ENCODE results near the gene HS6ST1.
"Not testable (repeated sequence)": the region's sequence is repeated elsewhere in the genome, so short reads cannot be mapped to it uniquely, and the experiment has no call there.

The HS6ST1 gene

DNA sequence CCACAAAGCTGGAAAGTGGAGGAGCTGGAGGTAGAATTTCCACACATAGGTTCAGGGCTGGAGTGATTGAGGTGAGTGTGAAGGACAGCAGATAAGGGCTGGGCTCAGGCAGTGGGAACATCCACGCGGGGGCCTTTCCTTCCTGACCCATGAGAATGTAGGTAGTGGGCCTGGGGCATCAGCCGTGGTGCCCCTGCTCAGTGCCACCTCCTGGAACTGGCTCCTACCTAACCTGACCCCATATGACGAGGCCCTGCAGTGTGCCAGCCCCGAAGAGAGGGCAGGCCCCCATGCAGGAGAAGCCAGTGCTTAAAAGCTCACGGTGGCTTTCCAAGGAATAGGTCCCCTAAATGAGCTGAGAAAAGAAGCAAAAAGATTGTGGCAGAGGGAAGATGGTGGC is 66.2 kb downstream of the HS6ST1 start:
- H3K9me3 ChIP-seq, result no peaks in the 10 kb centered on the region
- in situ Hi-C loops (cut with MboI; ENCODE audit: low sequenced_read_pairs), result no loop called here
- H3K4me1 ChIP-seq, result no peaks in the 10 kb centered on the region
- H3K36me3 ChIP-seq (replicated peaks), result no peaks in the 10 kb centered on the region
- H3K4me3 ChIP-seq, result no peak overlapping the region
- 0 out of 2 replicates have a peak, but pooled peaks cover 2% of the 10 kb centered on the region for H3K27me3 ChIP-seq (ENCODE audit: low read depth)
- DNase-seq (ENCODE audit: low spot score in 2 of 2), result no peak

DNA sequence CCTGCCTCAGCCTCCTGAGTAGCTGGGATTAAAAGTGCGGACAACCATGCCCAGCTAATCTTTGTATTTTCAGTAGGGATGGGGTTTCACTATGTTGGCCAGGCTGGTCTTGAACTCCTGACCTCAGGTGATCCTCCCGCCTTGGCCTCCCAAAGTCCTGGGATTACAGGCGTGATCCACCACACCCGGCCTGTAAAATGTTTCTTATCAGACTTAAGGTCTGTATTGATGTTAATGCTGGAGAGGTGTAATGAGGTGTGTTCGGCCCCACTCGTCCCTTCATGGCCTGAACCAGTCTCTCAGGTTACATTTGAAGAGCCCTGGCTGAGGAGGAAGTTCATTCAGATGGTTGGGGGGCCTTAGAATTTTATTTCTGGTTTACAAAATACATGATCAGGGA is 66.6 kb downstream of the HS6ST1 start:
- H3K27me3 ChIP-seq (ENCODE audit: low read depth); H3K9me3 ChIP-seq; DNase-seq (ENCODE audit: low spot score in 2 of 2); in situ Hi-C loops (cut with MboI; ENCODE audit: low sequenced_read_pairs); H3K36me3 ChIP-seq (replicated peaks); H3K4me1 ChIP-seq; H3K4me3 ChIP-seq: not testable (repeated sequence)

DNA sequence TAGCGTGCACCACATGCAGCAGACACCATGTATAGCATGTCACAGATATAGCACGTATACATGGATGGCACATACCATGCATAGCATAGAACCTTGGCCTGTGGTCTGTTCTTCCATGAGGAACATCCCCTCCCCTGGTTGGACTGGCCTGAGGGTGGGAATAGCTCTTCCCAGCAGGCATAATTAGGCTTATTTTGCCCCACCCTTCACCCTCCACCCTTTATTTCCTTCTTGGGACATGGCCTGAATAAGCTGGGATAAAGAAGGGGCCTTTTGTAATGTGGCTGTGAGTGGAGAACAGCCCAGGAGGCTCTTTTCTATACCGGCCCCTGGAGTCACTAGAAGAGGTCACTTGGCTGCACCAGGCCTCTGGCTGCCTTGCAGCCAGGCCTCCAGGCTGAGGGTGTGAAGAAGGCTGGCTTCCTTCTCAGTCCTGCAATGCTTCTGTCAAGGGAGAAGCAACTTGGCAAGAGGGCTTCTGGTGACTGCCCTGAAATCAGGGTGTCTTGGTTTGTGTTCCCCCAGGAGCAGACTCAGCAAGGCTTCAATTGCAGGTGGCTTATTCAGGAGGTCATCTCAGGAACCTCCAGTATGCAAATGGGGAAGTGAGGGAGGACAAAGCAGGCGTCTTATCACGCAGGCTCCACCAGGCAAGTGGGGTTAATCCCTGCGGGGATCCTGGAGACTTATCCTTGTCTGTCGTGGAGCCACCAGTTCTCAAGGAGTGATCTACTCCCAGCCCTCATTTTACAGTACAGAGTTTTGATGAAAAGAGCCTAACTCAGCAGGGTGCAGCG is 68.2 kb downstream of the HS6ST1 start:
- DNase-seq (ENCODE audit: low spot score in 2 of 2), result no peak
- no peaks in the 10 kb centered on the region for H3K27me3 ChIP-seq (ENCODE audit: low read depth)
- no peaks in the 10 kb centered on the region for H3K9me3 ChIP-seq
- no peaks in the 10 kb centered on the region for H3K4me1 ChIP-seq
- H3K4me3 ChIP-seq, result no peak overlapping the region
- in situ Hi-C loops (cut with MboI; ENCODE audit: low sequenced_read_pairs), result no loop called here
- H3K36me3 ChIP-seq (replicated peaks), result no peaks in the 10 kb centered on the region

DNA sequence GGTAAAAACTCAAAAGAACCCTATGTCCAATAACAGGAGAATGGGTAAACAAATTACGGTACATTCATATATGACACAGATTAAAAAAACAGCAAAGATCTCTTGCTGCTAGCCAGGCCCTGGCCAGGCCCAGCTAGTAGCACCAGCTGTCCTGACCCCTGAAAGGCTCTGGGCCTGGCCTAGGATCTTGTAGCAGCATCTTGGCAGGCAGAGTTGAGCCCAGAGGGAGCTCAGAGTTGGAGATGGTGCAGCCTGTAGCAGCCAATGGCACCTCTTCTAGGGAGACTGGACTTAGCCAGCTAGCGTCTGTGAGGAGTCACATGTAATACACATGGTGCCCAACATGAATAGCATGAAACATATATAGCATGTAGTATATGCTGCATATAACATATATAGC is 69.1 kb downstream of the HS6ST1 start:
- Histone ChIP-seq H3K4me1 (no peaks in the 10 kb centered on the region), H3K9me3 (no peaks in the 10 kb centered on the region), H3K36me3 (replicated peaks) (no peaks in the 10 kb centered on the region), H3K4me3 (no peak overlapping the region), H3K27me3 (ENCODE audit: low read depth) (no peaks in the 10 kb centered on the region)
- in situ Hi-C loops (cut with MboI; ENCODE audit: low sequenced_read_pairs), result no loop called here
- no peak for DNase-seq (ENCODE audit: low spot score in 2 of 2)

DNA sequence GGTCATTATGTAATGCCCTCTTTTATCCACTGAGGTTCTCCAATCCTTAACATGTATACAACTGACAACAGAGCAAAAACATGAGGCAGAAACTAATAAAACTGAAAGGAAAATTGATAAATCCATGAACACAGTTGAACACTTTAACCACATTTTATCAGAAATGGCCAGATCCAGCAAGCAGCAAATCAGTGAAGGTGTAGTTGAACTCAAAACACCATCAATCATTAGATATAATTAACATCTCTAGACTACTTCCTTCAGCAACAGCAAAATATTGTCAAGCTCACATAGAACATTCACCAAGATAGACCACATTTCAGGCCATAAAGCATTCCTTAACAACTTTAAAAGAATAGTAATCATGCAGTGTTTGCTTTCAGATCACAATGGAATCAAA is 72.9 kb downstream of the HS6ST1 start:
- no peaks in the 10 kb centered on the region for H3K4me1 ChIP-seq
- no peaks in the 10 kb centered on the region for H3K27me3 ChIP-seq (ENCODE audit: low read depth)
- H3K9me3 ChIP-seq, result no peaks in the 10 kb centered on the region
- no peak overlapping the region for H3K4me3 ChIP-seq
- no peak for DNase-seq (ENCODE audit: low spot score in 2 of 2)
- in situ Hi-C loops (cut with MboI; ENCODE audit: low sequenced_read_pairs), result no loop called here
- no peaks in the 10 kb centered on the region for H3K36me3 ChIP-seq (replicated peaks)

DNA sequence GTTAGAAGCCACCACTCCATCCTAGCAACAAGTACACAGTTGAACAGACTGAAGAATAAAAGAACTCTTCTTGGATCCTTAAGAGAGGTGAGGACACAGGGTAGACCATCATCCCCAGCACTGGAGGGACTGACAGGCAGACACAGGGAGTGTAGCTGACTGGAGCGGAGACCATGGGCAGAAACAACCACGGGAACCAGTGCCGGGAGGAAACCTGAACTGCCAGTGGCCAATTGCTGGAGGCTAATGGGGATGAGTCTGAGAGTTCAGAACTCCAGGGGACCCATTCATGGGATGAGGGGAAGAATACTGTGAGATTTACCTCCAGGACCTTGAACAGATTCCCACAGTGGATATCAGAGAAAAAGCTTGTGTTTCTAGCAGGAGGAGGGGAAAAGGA is 76.8 kb downstream of the HS6ST1 start:
- Histone ChIP-seq H3K4me1 (no peaks in the 10 kb centered on the region; the same call in 1 of the 2 replicates), H3K36me3 (replicated peaks) (no peaks in the 10 kb centered on the region), H3K4me3 (no peak overlapping the region), H3K9me3 (no peaks in the 10 kb centered on the region), H3K27me3 (ENCODE audit: low read depth) (no peaks in the 10 kb centered on the region)
- DNase-seq (ENCODE audit: low spot score in 2 of 2), result no peak
- in situ Hi-C loops (cut with MboI; ENCODE audit: low sequenced_read_pairs), result no loop called here

DNA sequence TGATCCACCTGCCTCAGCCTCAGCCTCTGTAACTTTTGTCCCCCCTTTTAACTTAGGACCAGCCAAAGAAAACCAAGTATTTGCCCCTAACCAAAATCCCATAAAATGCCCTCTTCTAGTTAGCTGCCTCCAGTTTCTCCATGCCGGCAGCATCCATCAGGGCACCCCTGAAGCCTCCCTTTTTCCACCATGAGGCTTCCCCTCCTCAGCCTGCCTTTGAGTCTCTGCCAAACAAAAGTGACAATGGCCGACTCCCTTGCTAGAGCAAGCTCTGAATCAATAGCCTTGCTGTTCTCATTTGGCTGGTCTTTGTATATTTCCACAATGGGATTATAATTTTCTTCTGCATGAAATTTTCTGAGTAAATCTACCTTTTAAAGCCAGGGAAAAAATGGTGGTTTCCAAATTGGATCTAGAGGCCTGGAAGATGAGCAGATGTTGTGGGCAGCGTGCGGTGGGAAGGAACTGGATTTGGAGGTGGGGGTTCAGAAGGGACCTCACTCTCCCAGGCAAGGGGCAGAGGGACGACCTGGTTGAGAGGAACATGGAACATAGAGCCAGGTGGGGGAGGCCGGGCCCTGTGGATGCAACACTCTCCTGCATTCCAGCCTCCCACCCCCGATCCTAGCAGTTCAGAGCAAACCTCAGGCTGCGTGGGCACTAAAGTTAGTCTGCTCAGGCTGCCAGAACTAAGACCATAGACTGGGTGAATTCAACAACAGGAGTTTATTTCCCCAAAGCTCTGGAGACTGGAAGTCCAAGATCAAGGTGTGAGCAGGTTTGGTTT is 80.6 kb downstream of the HS6ST1 start:
- in situ Hi-C loops (cut with MboI; ENCODE audit: low sequenced_read_pairs), result no loop called here
- no peaks in the 10 kb centered on the region for H3K27me3 ChIP-seq (ENCODE audit: low read depth)
- DNase-seq (ENCODE audit: low spot score in 2 of 2), result no peak
- H3K9me3 ChIP-seq, result no peaks in the 10 kb centered on the region
- no peak overlapping the region for H3K4me3 ChIP-seq
- no peaks in the 10 kb centered on the region; the same call in 1 of the 2 replicates for H3K4me1 ChIP-seq
- no peaks in the 10 kb centered on the region for H3K36me3 ChIP-seq (replicated peaks)

DNA sequence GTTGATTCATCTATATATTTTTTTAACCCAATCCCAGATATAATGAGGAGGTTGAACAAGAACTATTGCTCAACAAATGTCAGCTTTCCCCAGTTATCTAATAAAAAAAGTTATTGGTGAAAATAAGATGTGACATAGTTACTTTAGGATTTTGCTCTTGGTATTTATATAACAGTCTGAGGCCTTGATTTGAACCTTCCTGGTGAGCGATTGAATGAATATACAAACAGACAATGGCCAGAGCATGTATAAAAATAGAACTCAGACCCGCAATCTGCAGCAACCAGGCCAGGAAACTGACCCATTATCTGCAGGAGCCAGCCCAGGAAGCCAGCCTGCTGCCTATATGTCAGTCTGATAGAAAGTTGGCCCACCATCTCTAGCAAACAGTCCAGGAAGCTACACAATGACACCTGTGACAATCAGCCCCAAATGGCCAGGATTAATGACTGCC is 81.6 kb downstream of the HS6ST1 start:
- DNase-seq (ENCODE audit: low spot score in 2 of 2), result no peak
- no peaks in the 10 kb centered on the region for H3K27me3 ChIP-seq (ENCODE audit: low read depth)
- peaks cover 3% of the 10 kb centered on the region; the same call in 1 of the 2 replicates for H3K4me1 ChIP-seq
- H3K36me3 ChIP-seq (replicated peaks), result no peaks in the 10 kb centered on the region
- in situ Hi-C loops (cut with MboI; ENCODE audit: low sequenced_read_pairs), result no loop called here
- no peak overlapping the region for H3K4me3 ChIP-seq
- no peaks in the 10 kb centered on the region for H3K9me3 ChIP-seq

DNA sequence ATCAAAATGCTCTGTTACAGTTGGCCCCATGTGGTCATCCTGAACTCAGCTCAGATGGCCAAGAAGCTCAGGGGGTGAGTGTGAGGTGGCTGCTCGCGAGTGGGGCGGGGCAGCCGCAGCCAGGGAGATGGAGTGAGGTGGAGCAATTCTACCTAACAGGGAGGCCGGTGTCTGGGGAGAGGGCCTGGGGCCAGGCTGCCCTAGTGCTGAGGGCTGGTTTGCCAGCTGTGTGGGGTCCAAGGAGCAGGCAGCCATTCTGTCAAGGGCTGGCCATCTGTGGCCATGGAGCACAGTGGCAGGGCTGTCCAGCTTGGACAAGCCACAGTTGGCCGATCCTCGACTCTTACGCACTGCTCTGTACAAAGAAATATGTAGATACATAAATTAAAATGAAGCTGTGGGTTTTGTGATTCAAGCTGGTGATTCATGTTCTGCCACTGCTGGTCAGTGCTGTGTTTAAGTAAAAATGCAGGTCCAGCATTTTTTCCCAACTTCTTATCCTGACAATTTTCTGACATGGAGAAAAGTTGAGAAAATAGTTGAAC is 82.1 kb downstream of the HS6ST1 start:
- in situ Hi-C loops (cut with MboI; ENCODE audit: low sequenced_read_pairs), result no loop called here
- Histone ChIP-seq H3K4me1 (peaks cover 3% of the 10 kb centered on the region; the same call in 1 of the 2 replicates), H3K36me3 (replicated peaks) (no peaks in the 10 kb centered on the region), H3K4me3 (no peak overlapping the region), H3K9me3 (no peaks in the 10 kb centered on the region), H3K27me3 (ENCODE audit: low read depth) (no peaks in the 10 kb centered on the region)
- no peak for DNase-seq (ENCODE audit: low spot score in 2 of 2)

DNA sequence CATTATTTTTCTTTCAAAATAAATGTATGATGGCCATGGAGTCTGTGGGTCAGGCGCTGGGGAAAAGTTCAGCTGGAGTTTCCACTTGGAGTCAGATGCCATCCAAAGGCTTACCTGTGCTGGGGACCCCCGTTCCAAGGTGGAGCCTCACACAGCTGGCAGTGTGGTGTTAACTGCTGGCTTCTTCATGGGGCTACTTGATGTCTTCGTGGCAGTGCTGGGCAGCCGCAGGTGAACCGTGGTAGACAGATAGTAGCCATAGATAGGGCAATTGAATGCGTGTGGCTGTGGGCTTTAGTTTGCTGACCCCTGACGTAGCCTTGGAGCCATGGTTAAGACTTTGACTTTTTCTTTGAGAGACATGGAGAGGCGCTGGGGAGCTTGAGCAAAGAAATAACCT is 83.1 kb downstream of the HS6ST1 start:
- Histone ChIP-seq H3K9me3 (no peaks in the 10 kb centered on the region), H3K4me1 (peaks cover 3% of the 10 kb centered on the region; the same call in 1 of the 2 replicates), H3K27me3 (ENCODE audit: low read depth) (no peaks in the 10 kb centered on the region), H3K4me3 (no peak overlapping the region), H3K36me3 (replicated peaks) (no peaks in the 10 kb centered on the region)
- in situ Hi-C loops (cut with MboI; ENCODE audit: low sequenced_read_pairs), result no loop called here
- no peak for DNase-seq (ENCODE audit: low spot score in 2 of 2)

DNA sequence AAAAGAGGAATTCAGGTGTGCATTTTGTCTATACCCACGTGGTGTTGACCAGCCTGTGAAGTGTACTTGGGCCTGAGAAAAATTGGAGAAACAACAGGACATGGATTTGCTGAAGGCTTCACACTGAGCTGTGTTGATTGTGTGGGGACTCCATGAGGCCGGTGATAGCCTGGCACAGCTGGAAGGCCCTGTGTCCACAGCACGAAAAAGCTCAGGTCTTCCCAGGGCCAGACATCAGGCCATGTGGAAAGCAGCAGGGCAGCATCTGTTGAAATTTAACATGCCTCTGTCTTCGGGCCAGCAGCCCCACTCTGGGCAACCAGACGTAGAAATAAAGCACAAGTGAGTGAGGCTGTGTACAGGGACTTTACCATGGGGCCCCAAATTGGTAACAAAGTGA is 84.1 kb downstream of the HS6ST1 start:
- DNase-seq (ENCODE audit: low spot score in 2 of 2), result no peak
- no peaks in the 10 kb centered on the region for H3K9me3 ChIP-seq
- no peak overlapping the region for H3K4me3 ChIP-seq
- H3K4me1 ChIP-seq, result peaks cover 3% of the 10 kb centered on the region; the same call in 1 of the 2 replicates
- in situ Hi-C loops (cut with MboI; ENCODE audit: low sequenced_read_pairs), result no loop called here
- no peaks in the 10 kb centered on the region for H3K36me3 ChIP-seq (replicated peaks)
- H3K27me3 ChIP-seq (ENCODE audit: low read depth), result no peaks in the 10 kb centered on the region

DNA sequence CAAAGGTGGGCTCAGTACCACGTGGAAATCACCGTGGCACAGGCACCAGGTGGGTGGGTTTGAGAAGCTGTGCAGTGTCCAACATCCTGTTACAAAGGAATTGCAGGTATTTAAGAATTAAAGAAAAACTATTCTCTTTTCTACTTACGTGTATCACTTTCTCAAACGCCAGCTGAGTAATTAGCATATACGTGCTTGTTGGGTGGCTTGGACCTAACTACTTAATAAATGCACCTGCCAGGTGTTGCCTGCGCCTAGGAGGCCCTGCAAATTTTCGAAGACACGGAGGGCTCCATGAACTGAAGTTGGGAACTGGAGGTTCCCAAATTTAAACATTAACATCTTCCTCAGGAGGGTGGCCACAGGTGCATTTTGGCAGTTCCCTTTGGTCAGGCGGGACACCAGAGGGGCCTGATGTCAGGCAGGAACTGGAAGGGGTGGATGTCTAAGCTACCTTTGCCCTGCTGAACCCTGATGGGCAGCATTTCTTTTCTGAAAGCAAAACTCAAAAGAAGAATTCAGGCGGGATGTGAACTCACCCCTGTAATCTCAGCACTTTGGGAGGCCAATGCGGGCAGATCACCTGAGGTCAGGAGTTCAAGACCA is 84.8 kb downstream of the HS6ST1 start:
- in situ Hi-C loops (cut with MboI; ENCODE audit: low sequenced_read_pairs), result no loop called here
- Histone ChIP-seq H3K9me3 (no peaks in the 10 kb centered on the region), H3K27me3 (ENCODE audit: low read depth) (no peaks in the 10 kb centered on the region), H3K36me3 (replicated peaks) (no peaks in the 10 kb centered on the region), H3K4me3 (peak overlapping the region; percentile 61), H3K4me1 (peaks cover 3% of the 10 kb centered on the region; the same call in 1 of the 2 replicates)
- no peak for DNase-seq (ENCODE audit: low spot score in 2 of 2)

DNA sequence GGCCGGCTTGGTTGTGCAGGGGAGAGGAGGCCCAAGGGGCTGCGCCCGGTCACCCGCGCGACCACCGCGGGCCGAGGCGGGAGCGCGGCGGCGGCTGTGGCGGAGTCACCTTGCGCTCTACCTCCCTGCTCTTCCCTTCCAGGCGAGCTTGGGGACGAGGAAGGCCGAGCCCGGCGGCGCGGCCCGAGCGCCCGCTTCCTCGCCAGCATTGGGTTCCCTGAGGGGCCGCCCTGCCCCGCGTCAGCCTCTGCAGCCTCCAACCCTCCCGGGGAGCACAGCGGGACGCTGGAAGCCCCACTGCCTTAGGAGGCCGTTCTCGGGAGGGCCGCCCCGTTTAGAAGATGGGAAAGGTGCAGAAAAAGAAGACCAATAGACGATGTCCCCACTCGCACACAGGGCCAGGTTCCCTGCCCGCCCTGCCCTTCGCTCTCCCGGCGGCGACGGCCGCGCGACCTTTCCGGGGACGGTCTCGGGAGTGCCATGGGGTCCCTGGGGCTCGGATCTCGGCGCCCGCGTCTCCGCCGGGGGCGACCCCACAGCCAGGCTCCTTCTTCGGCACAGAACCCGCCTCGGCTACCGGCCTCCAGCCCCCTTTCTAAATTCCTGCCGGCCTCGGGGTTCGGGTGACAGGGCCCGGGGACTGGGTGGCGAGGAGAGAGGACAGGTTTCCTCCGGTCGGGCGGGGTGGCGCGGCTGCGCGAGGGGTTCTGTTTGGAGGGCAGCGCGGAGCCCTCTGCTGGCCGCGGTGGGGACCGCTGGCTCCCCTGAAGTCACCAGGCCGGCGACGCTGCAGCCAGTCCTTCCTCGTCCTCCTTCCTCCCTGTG is 85.5 kb downstream of the HS6ST1 start:
- DNase-seq (ENCODE audit: low spot score in 2 of 2), result peak; percentile 76 to 94
- in situ Hi-C loops (cut with MboI; ENCODE audit: low sequenced_read_pairs), result no loop called here
- no peaks in the 10 kb centered on the region for H3K27me3 ChIP-seq (ENCODE audit: low read depth)
- H3K9me3 ChIP-seq, result no peaks in the 10 kb centered on the region
- peak overlapping the region; percentile 61 for H3K4me3 ChIP-seq
- H3K36me3 ChIP-seq (replicated peaks), result no peaks in the 10 kb centered on the region
- peaks cover 3% of the 10 kb centered on the region; the same call in 1 of the 2 replicates for H3K4me1 ChIP-seq

Data from HAP-1 (cell line).